HepG2 (cell line): ENCODE results near the gene GAREM1. TPM values are rescaled to one million over a fixed set of nuclear protein-coding genes. Genes with fewer than 3 reads are reported as not detected.
A peak's percentile ranks its signal among the peaks of the same experiment; 100 is the strongest.

Experiments
- AFF4 ChIP-seq: sonication (generic); formaldehyde crosslinking; IDR thresholded peaks from 2 replicates; pipeline ENCODE4 v1.4.0; 2020; ENCODE audit warnings: missing genetic modification reagents
- ATAD3A ChIP-seq: sonication (generic); formaldehyde crosslinking; IDR thresholded peaks from 2 replicates; pipeline ENCODE4 v1.4.0; 2020; ENCODE audit warnings: missing genetic modification reagents
- ELF4 ChIP-seq: sonication (generic); formaldehyde crosslinking; IDR thresholded peaks from 2 replicates; pipeline ENCODE4 v1.5.0; 2020; ENCODE audit warnings: missing genetic modification reagents, mild to moderate bottlenecking, moderate library complexity, borderline replicate concordance
- FOXP4 ChIP-seq: sonication (generic); formaldehyde crosslinking; IDR thresholded peaks from 2 replicates; pipeline ENCODE4 v1.4.0; 2020; ENCODE audit warnings: missing genetic modification reagents
- GABPB1 ChIP-seq: IDR thresholded peaks from 2 replicates; pipeline ENCODE4 v1.6.1; 2016; ENCODE audit warnings: mild to moderate bottlenecking, missing genetic modification reagents, moderate library complexity, missing compliant biosample characterization
- GMEB1 ChIP-seq: sonication (generic); formaldehyde crosslinking; IDR thresholded peaks from 2 replicates; pipeline ENCODE4 v1.5.1; 2020; ENCODE audit warnings: missing genetic modification reagents, mild to moderate bottlenecking, borderline replicate concordance
- POGK ChIP-seq: sonication (generic); formaldehyde crosslinking; conservative IDR thresholded peaks from 2 replicates; pipeline ENCODE4 v1.8.0; 2022; ENCODE audit warnings: mild to moderate bottlenecking, moderate library complexity, missing genetic modification reagents
- SNAI1 ChIP-seq: sonication (generic); formaldehyde crosslinking; IDR thresholded peaks from 2 replicates; pipeline ENCODE4 v1.5.0; 2020; ENCODE audit warnings: mild to moderate bottlenecking, missing genetic modification reagents, borderline replicate concordance
- TFAP4 ChIP-seq: sonication (generic); IDR thresholded peaks from 2 replicates; pipeline ENCODE4 v1.6.1; 2016; ENCODE audit warnings: low read depth, borderline replicate concordance
- ZMYM3 ChIP-seq: sonication (generic); formaldehyde crosslinking; IDR thresholded peaks from 2 replicates; pipeline ENCODE4 v1.5.1; 2020; ENCODE audit warnings: mild to moderate bottlenecking, missing genetic modification reagents
- ZNF235 ChIP-seq: sonication (generic); formaldehyde crosslinking; IDR thresholded peaks from 2 replicates; pipeline ENCODE4 v1.8.1; 2023; ENCODE audit warnings: mild to moderate bottlenecking, missing genetic modification reagents, borderline replicate concordance
- ZNF3 ChIP-seq: IDR thresholded peaks from 2 replicates; pipeline ENCODE4 v1.7.0; 2017; ENCODE audit warnings: inconsistent platforms
- ZNF362 ChIP-seq: sonication (generic); formaldehyde crosslinking; IDR thresholded peaks from 2 replicates; pipeline ENCODE4 v1.4.0; 2020; ENCODE audit warnings: missing genetic modification reagents, mild to moderate bottlenecking, borderline replicate concordance
- ZNF569 ChIP-seq: sonication (generic); formaldehyde crosslinking; IDR thresholded peaks from 2 replicates; pipeline ENCODE4 v1.5.0; 2020; ENCODE audit warnings: mild to moderate bottlenecking, missing genetic modification reagents, moderate library complexity, borderline replicate concordance
- ZNF644 ChIP-seq: IDR thresholded peaks from 2 replicates; pipeline ENCODE4 v1.6.1; 2016; ENCODE audit warnings: low read depth
- ZNF703 ChIP-seq: sonication (generic); formaldehyde crosslinking; IDR thresholded peaks from 2 replicates; pipeline ENCODE4 v1.5.1; 2020; ENCODE audit warnings: missing genetic modification reagents, mild to moderate bottlenecking, moderate library complexity, borderline replicate concordance
- polyA plus RNA-seq, 8 experiments: library from polyadenylated mRNA; depleted of rRNA in 3 of 8; stranded (reverse) in 7 of 8; unstranded in 1 of 8; fragments of >200 nt; fragmentation: Illumina TruSeq in 4 of 8; extraction: Trizol in 4 of 8; gene quantifications; 2 replicates each; pipeline versions ENCODE4 v1.2.1 to v1.2.3, GENCODE V29; 2011 to 2016; ENCODE audit warnings: low read depth in 4 of 8, missing spikeins in 1 of 8, mixed read lengths in 1 of 8; ENCODE audit not compliant: insufficient read depth in 1 of 8
- total RNA-seq, 5 experiments: library from RNA; depleted of rRNA; stranded (reverse); fragments of >200 nt; fragmentation: Illumina TruSeq; extraction: Trizol; gene quantifications; 2 replicates each; pipeline ENCODE4 v1.2.3, GENCODE V29; 2016; ENCODE audit warnings: low read depth in 1 of 5

The GAREM1 gene
- total and polyA plus RNA-seq, 2 of the 13 experiments (the other 11 are each of a cell fraction or from before 2014, with no cell fraction given) = 2.5 to 2.9 TPM

GRCh38 chr18:32418148-32418547 lies 52.5 kb downstream of the GAREM1 start (continued):
- TF ChIP-seq GMEB1 (CRISPR knock-in tag) = no peak
- TF ChIP-seq ZNF3 (CRISPR knock-in tag) = peak; percentile 95
- TF ChIP-seq TFAP4 = no peak
- no peak for TF ChIP-seq ZNF703 (CRISPR knock-in tag)
- no peak for TF ChIP-seq GABPB1 (CRISPR knock-in tag)
- TF ChIP-seq ZNF569 = no peak
- no peak for TF ChIP-seq SNAI1 (CRISPR knock-in tag)
- TF ChIP-seq ELF4 (CRISPR knock-in tag) = no peak
- TF ChIP-seq ZNF235 (CRISPR knock-in tag) = no peak
- TF ChIP-seq FOXP4 (CRISPR knock-in tag) = 0 out of 2 replicates have a peak, but pooled peaks have one; percentile 17
- no peak for TF ChIP-seq POGK (CRISPR knock-in tag)
- TF ChIP-seq AFF4 (CRISPR knock-in tag) = no peak
- no peak for TF ChIP-seq ZNF362 (CRISPR knock-in tag)
- TF ChIP-seq ZMYM3 (CRISPR knock-in tag) = 0 out of 2 replicates have a peak, but pooled peaks have one; percentile 36
- peak; percentile 77 for TF ChIP-seq ZNF644 (CRISPR knock-in tag)
- TF ChIP-seq ATAD3A (CRISPR knock-in tag) = no peak
